Gastrocnemius medialis (tissue), 4 donors: Measurements from ENCODE around the gene C7orf57. TPM values are rescaled to one million over a fixed set of nuclear protein-coding genes. Genes with fewer than 3 reads are reported as not detected.

ENCODE experiments used
- ATAC-seq, 2 donors: fragments of 150-250 bp; one replicate each; pipeline ENCODE4 v1.9.1; 2016
- DNase-seq, 2 donors: peaks; one replicate each; pipeline ENCODE4 v3.0.0-alpha.2; 2019
- H3K27ac ChIP-seq, 4 donors: fragments of 200-600 bp; sonication (generic); 1 replicate in 1 of 4; 2 replicates in 3 of 4; pipeline ENCODE4 v1.5.1; 2016 to 2018; ENCODE audit warnings: mild to moderate bottlenecking in 2 of 4, moderate library complexity in 1 of 4
- H3K27me3 ChIP-seq, 3 donors: fragments of 200-600 bp; sonication (generic) in 2 of 3; 1 replicate in 1 of 3; 2 replicates in 2 of 3; pipeline versions ENCODE4 v1.5.1 to v1.6.0; 2016 to 2019; ENCODE audit warnings: mild to moderate bottlenecking in 1 of 3, moderate library complexity in 1 of 3
- H3K36me3 ChIP-seq, 2 donors: fragments of 200-600 bp; sonication (generic) in 1 of 2; one replicate each; pipeline ENCODE4 v1.5.1; 2017 to 2018
- H3K4me1 ChIP-seq, 2 donors: fragments of 200-600 bp; sonication (generic) in 1 of 2; one replicate each; pipeline ENCODE4 v1.5.1; 2016 to 2017; ENCODE audit warnings: mild to moderate bottlenecking in 2 of 2
- H3K4me3 ChIP-seq, 4 donors: fragments of 200-600 bp; sonication (generic) in 3 of 4; 1 replicate in 1 of 4; 2 replicates in 3 of 4; pipeline ENCODE4 v1.5.1; 2016 to 2019; ENCODE audit warnings: mild to moderate bottlenecking in 2 of 4
- H3K9me3 ChIP-seq, 3 donors: fragments of 200-600 bp; sonication (generic) in 2 of 3; 1 replicate in 1 of 3; 2 replicates in 2 of 3; pipeline ENCODE4 v1.5.1; 2016 to 2019
- CTCF ChIP-seq, 5 experiments: fragments of 450-650 bp in 3 of 5; fragments of 200-600 bp in 2 of 5; sonication (generic) in 2 of 5; IDR thresholded peaks in 4 of 5; conservative IDR thresholded peaks in 1 of 5; 1 replicate in 4 of 5; 2 replicates in 1 of 5; pipeline ENCODE4 v1.5.1; 2016 to 2019; ENCODE audit warnings: antibody characterized with exemption in 5 of 5, mild to moderate bottlenecking in 3 of 5, moderate library complexity in 3 of 5
- POLR2A ChIP-seq, 2 donors: fragments of 450-650 bp; IDR thresholded peaks; one replicate each; pipeline ENCODE4 v1.6.1; 2017; ENCODE audit warnings: antibody characterized with exemption in 2 of 2, mild to moderate bottlenecking in 2 of 2, moderate library complexity in 2 of 2
- in situ Hi-C, 4 donors: fragments of 200-750 bp; cut with MboI; loops; one replicate each; pipeline versions ENCODE4 v1.15.0 to v1.8.0; 2017; ENCODE audit warnings: low sequenced_read_pairs in 4 of 4
- intact Hi-C: fragments of 100-400 bp; cut with DNase I; formaldehyde crosslinking; loops from one replicate; pipeline ENCODE4 v1.15.1; 2023; ENCODE audit warnings: low total_unique reads
- total RNA-seq, 4 donors: library from RNA; depleted of rRNA; stranded (reverse); fragments of >200 nt; gene quantifications; one replicate each; pipeline versions ENCODE4 v1.1.0 to v1.2.3, GENCODE V29; 2016

C7orf57 gene
- total RNA-seq, 4 donors from 2014 or later: not detected

- Histone ChIP-seq H3K27me3 (no peaks in the 10 kb centered on the region), H3K4me1 (no peaks in the 10 kb centered on the region), H3K9me3 (no peaks in the 10 kb centered on the region), H3K4me3 (no peak overlapping the region), H3K36me3 (no peaks in the 10 kb centered on the region), H3K27ac (no peak overlapping the region)
- no peak for ATAC-seq
- intact Hi-C loops: no loop called here
- in situ Hi-C loops: no loop called here
- no peak for TF ChIP-seq POLR2A (IDR thresholded peaks at IDR 0.05)
- no peak for TF ChIP-seq CTCF (IDR thresholded peaks at IDR 0.05 in 4 of 5, conservative IDR thresholded peaks at IDR 0.05 in 1 of 5)
- DNase-seq: no peak
These were observed 24.0 kb upstream of the C7orf57 start for GRCh38 chr7:48011323-48011722.

DNA sequence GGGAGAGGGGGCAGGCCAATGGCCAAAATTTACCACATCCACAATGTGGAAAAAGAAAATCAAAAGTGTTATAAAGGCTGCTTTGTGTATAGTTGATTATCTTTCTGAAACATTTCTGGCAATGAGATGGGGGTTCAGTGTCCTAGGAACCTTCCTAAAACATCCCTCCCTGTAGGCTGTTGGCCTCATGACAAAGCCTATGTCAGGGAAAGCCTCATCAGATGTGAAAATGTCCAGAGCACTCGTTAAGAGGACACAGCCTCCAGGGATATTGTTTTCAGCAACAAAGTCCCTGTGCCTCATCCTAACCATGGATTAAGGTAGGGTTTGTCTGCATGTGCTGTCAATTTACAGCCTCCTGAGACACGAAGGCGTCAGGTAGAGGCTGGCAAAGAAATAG, 23.4 kb upstream of the C7orf57 start:
- TF ChIP-seq POLR2A (IDR thresholded peaks at IDR 0.05): no peak
- no peak for TF ChIP-seq CTCF (IDR thresholded peaks at IDR 0.05 in 4 of 5, conservative IDR thresholded peaks at IDR 0.05 in 1 of 5)
- Histone ChIP-seq H3K27ac (no peak overlapping the region), H3K9me3 (no peaks in the 10 kb centered on the region), H3K27me3 (no peaks in the 10 kb centered on the region), H3K4me3 (no peak overlapping the region), H3K4me1 (no peaks in the 10 kb centered on the region), H3K36me3 (no peaks in the 10 kb centered on the region)
- intact Hi-C loops (no loop called here), in situ Hi-C loops (no loop called here)
- DNase-seq (no peak), ATAC-seq (no peak)

DNA sequence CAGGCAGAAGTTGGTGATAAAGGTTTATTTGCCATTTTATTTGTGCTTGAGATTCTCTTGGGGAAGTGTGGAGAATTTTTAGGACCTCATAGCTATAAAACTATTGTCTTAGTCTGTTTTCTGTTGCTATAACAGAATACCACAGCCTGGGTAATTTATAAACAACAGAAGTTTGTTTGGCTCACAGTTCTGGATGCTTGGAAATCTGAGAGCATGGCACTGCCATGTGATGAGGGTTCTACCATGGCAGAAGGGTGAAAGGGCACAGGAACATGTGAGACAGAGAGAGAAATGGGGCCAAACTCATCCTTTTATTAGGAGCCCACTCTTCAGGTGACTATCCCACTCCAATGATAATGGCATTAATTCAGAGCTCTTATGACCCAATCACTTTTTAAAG, 18.7 kb upstream of the C7orf57 start:
- Histone ChIP-seq H3K4me1 (no peaks in the 10 kb centered on the region), H3K27ac (no peak overlapping the region), H3K36me3 (no peaks in the 10 kb centered on the region), H3K9me3 (no peaks in the 10 kb centered on the region), H3K27me3 (no peaks in the 10 kb centered on the region), H3K4me3 (no peak overlapping the region)
- intact Hi-C loops: no loop called here
- DNase-seq (no peak), ATAC-seq (no peak)
- TF ChIP-seq CTCF (IDR thresholded peaks at IDR 0.05 in 4 of 5, conservative IDR thresholded peaks at IDR 0.05 in 1 of 5) (no peak), POLR2A (IDR thresholded peaks at IDR 0.05) (no peak)
- in situ Hi-C loops: no loop called here

- DNase-seq (no peak), ATAC-seq (no peak)
- no peak overlapping the region for H3K4me3 ChIP-seq
- in situ Hi-C loops: no loop called here
- H3K27ac ChIP-seq: no peak overlapping the region
- no peak for TF ChIP-seq CTCF (IDR thresholded peaks at IDR 0.05 in 4 of 5, conservative IDR thresholded peaks at IDR 0.05 in 1 of 5)
- no peaks in the 10 kb centered on the region for H3K9me3 ChIP-seq
- no peaks in the 10 kb centered on the region for H3K36me3 ChIP-seq
- H3K27me3 ChIP-seq: no peaks in the 10 kb centered on the region
- intact Hi-C loops: no loop called here
- H3K4me1 ChIP-seq: no peaks in the 10 kb centered on the region
These were observed 17.7 kb upstream of the C7orf57 start for GRCh38 chr7:48017674-48018073.

GRCh38 chr7:48025624-48026023, 9.7 kb upstream of the C7orf57 start:
- in situ Hi-C loops: no loop called here
- Histone ChIP-seq H3K27me3 (no peaks in the 10 kb centered on the region), H3K27ac (no peak overlapping the region), H3K4me3 (no peak overlapping the region), H3K9me3 (peaks cover 0 to 4% (median 0%) of the 10 kb centered on the region in 3 donors), H3K36me3 (no peaks in the 10 kb centered on the region), H3K4me1 (no peaks in the 10 kb centered on the region)
- ATAC-seq (no peak), DNase-seq (no peak)
- no peak for TF ChIP-seq CTCF (IDR thresholded peaks at IDR 0.05 in 4 of 5, conservative IDR thresholded peaks at IDR 0.05 in 1 of 5)
- no peak for TF ChIP-seq POLR2A (IDR thresholded peaks at IDR 0.05)
- intact Hi-C loops: no loop called here
